A673 (cell line): ENCODE results near the gene DAPK2. TPM values are rescaled to one million over a fixed set of nuclear protein-coding genes. Genes with fewer than 3 reads are reported as not detected.

Experiments used
- BruUV-seq: library from RNA; stranded (reverse); fragments of 400-500 nt; replicated peaks from 2 replicates; lab custom pipeline; 2021; lab: Mats Ljungman, UMichigan
- CTCF ChIA-PET: fragments of 300-600 bp; sonication (Branson Sonifier 250); formaldehyde crosslinking; loops from one replicate; lab custom pipeline; 2022; ENCODE audit warnings: antibody characterized with exemption; lab: Charles Lee
- POLR2A ChIA-PET: fragments of 300-600 bp; sonication (Branson Sonifier 250); formaldehyde crosslinking; loops from one replicate; lab custom pipeline; 2022; ENCODE audit warnings: antibody characterized with exemption; ENCODE audit not compliant: low non-redundant PET; lab: Charles Lee
- DNase-seq: peaks from one replicate; pipeline ENCODE4 v3.0.0-alpha.2; 2015; ENCODE audit warnings: low spot score
- H3K27ac ChIP-seq: fragments of 200-600 bp; sonication (generic); 2 replicates; pipeline ENCODE4 v1.5.1; 2016; ENCODE audit warnings: mixed run types, low read depth, mild to moderate bottlenecking, mixed read lengths, antibody characterized with exemption, low read length; ENCODE audit not compliant: poor library complexity, severe bottlenecking
- H3K27me3 ChIP-seq: fragments of 200-600 bp; sonication (generic); replicated peaks from 2 replicates; pipeline ENCODE4 v1.6.1; 2017; ENCODE audit warnings: mixed run types, low read depth, mild to moderate bottlenecking, mixed read lengths, antibody characterized with exemption, low read length; ENCODE audit not compliant: insufficient read depth, poor library complexity
- H3K36me3 ChIP-seq: fragments of 200-600 bp; sonication (generic); 2 replicates; pipeline ENCODE4 v1.6.1; 2016; ENCODE audit warnings: mixed run types, mild to moderate bottlenecking, mixed read lengths, antibody characterized with exemption, low read length; ENCODE audit not compliant: insufficient read depth, poor library complexity, severe bottlenecking
- H3K4me1 ChIP-seq: fragments of 200-600 bp; sonication (generic); 2 replicates; pipeline ENCODE4 v1.6.1; 2017; ENCODE audit warnings: mixed run types, mild to moderate bottlenecking, mixed read lengths, antibody characterized with exemption, low read length; ENCODE audit not compliant: insufficient read depth, poor library complexity, severe bottlenecking
- H3K4me3 ChIP-seq: fragments of 200-600 bp; sonication (generic); 2 replicates; pipeline ENCODE4 v1.5.1; 2016; ENCODE audit warnings: low read depth, mixed run types, mild to moderate bottlenecking, mixed read lengths, low read length; ENCODE audit not compliant: poor library complexity, severe bottlenecking
- H3K9me3 ChIP-seq: fragments of 200-600 bp; sonication (generic); 2 replicates; pipeline ENCODE4 v1.6.1; 2016; ENCODE audit warnings: mixed run types, low read depth, mild to moderate bottlenecking, mixed read lengths, antibody characterized with exemption, low read length; ENCODE audit not compliant: poor library complexity, severe bottlenecking
- EZH2 ChIP-seq: fragments of 200-600 bp; sonication (generic); IDR thresholded peaks from 2 replicates; pipeline ENCODE4 v1.6.1; 2017; ENCODE audit warnings: borderline replicate concordance, low read depth, mild to moderate bottlenecking, mixed read lengths, antibody characterized with exemption, low read length; ENCODE audit not compliant: poor library complexity, severe bottlenecking
- intact Hi-C: fragments of 100-400 bp; cut with micrococcal nuclease; formaldehyde crosslinking; loops from one replicate; pipeline ENCODE4 v1.10.0; 2022; ENCODE audit not compliant: unreplicated experiment
- total RNA-seq: library from RNA; stranded (reverse); gene quantifications from 2 replicates; pipeline ENCODE4 v1.2.3, GENCODE V29; 2021
- TF ChIP-seq, protein P1 (sequence below): fragments of 300-800, 200-600 bp; sonication (generic); conservative IDR thresholded peaks from 2 replicates; pipeline ENCODE4 v1.5.1; 2017; ENCODE audit warnings: low read depth, mild to moderate bottlenecking, antibody characterized with exemption, low read length, moderate library complexity, mixed read lengths

Gene DAPK2
- total RNA-seq, 1 experiment from 2014 or later: 19.2 TPM

- intact Hi-C loops: no loop called here
- CTCF ChIA-PET: no interaction called here
- H3K27me3 ChIP-seq: no peaks in the 10 kb centered on the region
- no peaks in the 10 kb centered on the region for H3K4me1 ChIP-seq
- POLR2A ChIA-PET: no interaction called here
- TF ChIP-seq, protein P1, sequence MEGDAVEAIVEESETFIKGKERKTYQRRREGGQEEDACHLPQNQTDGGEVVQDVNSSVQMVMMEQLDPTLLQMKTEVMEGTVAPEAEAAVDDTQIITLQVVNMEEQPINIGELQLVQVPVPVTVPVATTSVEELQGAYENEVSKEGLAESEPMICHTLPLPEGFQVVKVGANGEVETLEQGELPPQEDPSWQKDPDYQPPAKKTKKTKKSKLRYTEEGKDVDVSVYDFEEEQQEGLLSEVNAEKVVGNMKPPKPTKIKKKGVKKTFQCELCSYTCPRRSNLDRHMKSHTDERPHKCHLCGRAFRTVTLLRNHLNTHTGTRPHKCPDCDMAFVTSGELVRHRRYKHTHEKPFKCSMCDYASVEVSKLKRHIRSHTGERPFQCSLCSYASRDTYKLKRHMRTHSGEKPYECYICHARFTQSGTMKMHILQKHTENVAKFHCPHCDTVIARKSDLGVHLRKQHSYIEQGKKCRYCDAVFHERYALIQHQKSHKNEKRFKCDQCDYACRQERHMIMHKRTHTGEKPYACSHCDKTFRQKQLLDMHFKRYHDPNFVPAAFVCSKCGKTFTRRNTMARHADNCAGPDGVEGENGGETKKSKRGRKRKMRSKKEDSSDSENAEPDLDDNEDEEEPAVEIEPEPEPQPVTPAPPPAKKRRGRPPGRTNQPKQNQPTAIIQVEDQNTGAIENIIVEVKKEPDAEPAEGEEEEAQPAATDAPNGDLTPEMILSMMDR: no peak
- TF ChIP-seq EZH2: no peak
- no peaks in the 10 kb centered on the region for H3K9me3 ChIP-seq
- H3K4me3 ChIP-seq: no peak overlapping the region
- no peaks in the 10 kb centered on the region for H3K36me3 ChIP-seq
- DNase-seq: no peak
- H3K27ac ChIP-seq: no peak overlapping the region
- BruUV-seq: no TSS peak
Observed at GRCh38 chr15:63860555-63860954, 185.7 kb downstream of the DAPK2 start.

DNA sequence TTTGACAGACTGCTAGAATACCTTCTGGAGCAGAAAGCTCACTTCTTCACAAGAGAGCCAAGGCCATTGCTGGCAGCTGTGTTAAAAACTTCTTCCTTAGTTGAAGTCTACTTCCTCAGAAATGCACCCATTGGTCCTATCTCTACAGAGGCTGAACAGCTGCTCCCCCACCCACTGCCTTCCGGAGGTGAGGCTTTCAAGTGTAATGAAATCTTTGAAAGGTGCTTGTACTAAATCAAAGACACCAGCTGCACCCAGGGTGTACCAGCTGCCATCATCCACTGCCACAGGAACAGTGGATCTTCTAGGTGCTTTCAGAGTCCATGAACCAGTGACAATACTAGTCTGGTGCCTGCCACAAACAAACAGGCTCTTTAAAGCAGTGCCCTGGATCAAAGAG, 186.1 kb downstream of the DAPK2 start:
- intact Hi-C loops: no loop called here
- ChIA-PET CTCF (interaction anchor here (0.6 kb wide), 1 partner anchor 250 kb away, joined by 3 read pairs; no protein-coding TSS in a partner anchor), POLR2A (interaction anchor here (0.6 kb wide), 2 partner anchors 490 to 1222 kb away, joined by 10 to 16 read pairs; no protein-coding TSS in a partner anchor)

DNA sequence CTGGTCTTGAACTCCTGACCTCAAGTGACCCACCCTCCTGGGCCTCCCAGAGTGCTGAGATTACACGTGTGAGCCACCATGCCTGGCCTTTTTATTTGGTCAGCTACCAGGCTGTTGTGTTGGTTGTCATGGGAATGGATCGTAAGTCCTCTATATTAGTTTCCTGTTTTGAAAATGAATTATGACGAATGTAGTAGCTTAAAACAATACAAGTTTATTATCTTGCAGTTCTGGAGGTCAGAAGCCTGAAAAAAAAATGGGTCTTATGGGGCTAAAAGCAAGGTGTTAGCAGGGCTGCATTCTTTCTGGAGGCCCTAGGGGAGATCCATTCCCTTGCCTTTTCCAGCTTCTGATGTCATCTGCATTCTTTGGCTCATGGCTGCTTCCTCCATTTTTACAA, 187.4 kb downstream of the DAPK2 start:
- intact Hi-C loops: no loop called here
- POLR2A ChIA-PET: no interaction called here

More for the DNA sequence above, 186.1 kb downstream of the DAPK2 start:
- Histone ChIP-seq H3K4me3 (no peak overlapping the region), H3K9me3 (no peaks in the 10 kb centered on the region), H3K27me3 (no peaks in the 10 kb centered on the region), H3K36me3 (no peaks in the 10 kb centered on the region), H3K27ac (no peak overlapping the region), H3K4me1 (no peaks in the 10 kb centered on the region)
- TF ChIP-seq, protein P1: no peak
- no peak for TF ChIP-seq EZH2
- BruUV-seq: no TSS peak
- DNase-seq: no peak

More for the DNA sequence above, 187.4 kb downstream of the DAPK2 start:
- Histone ChIP-seq H3K27ac (no peak overlapping the region), H3K27me3 (no peaks in the 10 kb centered on the region), H3K4me1 (no peaks in the 10 kb centered on the region), H3K9me3 (no peaks in the 10 kb centered on the region), H3K4me3 (no peak overlapping the region), H3K36me3 (no peaks in the 10 kb centered on the region)
- CTCF ChIA-PET: no interaction called here
- no peak for TF ChIP-seq EZH2
- TF ChIP-seq, protein P1: no peak
- DNase-seq: no peak
- no TSS peak for BruUV-seq
